ENCODE results near the gene SLC66A3.
A peak's percentile ranks its signal among the peaks of the same experiment; 100 is the strongest.
"Not testable (repeated sequence)": the region's sequence is repeated elsewhere in the genome, so short reads cannot be mapped to it uniquely, and the experiment has no call there.

SLC66A3 gene

DNA sequence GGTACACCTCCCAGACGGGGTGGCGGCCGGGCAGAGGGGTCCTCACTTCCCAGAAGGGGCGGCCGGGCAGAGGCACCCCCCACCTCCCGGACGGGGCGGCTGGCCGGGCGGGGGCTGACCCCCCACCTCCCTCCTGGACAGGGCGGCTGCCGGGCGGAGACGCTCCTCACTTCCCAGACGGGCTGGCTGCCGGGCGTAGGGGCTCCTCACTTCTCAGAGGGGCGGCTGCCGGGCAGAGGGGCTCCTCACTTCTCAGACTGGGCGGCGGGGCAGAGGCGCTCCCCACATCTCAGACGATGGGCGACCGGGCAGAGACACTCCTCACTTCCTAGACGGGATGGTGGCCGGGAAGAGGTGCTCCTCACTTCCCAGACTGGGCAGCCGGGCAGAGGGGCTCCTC, 9.8 kb downstream of the SLC66A3 start:
- DNase-seq, result not testable (repeated sequence)

DNA sequence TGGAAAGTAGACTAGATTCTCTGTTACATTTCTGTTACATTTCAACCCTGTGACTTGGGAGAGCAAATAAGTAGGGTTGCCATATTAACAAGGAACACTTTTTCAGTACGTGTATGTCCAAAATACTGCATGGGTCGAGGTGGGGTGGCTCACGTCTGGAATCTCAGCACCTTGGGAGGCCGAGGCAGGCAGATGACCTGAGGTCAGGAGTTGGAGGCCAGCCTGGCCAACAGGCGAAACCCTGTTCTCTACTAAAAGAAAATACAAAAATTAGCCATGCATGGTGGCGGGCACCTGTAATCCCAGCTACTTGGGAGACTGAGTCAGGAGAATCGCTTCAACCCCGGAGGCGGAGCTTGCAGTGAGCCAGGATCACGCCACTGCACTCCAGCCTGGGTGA, 11.2 kb downstream of the SLC66A3 start:
- DNase-seq, result no peak

DNA sequence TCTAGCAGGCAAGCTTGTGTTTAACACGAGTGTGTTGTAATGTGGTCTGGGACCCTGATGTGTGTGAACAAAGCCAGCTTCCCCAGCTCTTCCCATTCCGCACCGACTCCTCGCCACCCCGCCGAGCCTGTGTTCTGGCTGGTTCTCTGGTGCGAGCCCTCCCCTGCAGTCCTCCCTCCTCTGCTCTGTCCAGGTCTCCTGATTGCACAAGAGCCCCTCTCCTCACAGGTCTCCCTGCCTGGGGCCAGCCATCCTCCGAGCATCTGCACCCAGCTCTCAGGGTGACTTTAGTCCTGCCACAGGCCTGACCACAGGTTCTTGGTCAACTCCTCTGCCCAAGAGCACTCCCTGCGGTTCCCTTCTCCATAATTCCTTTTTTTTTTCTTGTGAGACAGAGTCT, 13.2 kb downstream of the SLC66A3 start:
- DNase-seq, result no peak

GRCh38 chr2:11169333-11169732, 14.1 kb downstream of the SLC66A3 start:
- no peak for DNase-seq

DNA sequence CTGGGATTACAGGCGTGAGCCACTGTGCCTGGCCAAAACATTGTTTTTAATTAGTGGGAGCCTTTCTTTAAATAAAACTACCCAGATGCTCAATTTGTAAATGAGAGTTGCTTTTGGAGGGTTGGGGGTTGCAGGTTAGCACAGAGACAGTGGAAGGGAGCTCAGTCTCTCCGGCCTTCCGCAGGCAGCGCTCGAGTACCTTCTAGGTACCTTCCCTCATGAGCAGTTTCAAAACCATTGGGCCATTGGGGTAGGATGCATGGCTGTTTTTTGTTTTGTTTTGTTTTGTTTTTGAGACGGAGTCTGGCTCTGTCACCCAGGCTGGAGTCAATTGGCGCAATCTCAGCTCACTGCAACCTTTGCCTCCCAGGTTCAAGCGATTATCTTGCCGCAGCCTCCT, 19.0 kb downstream of the SLC66A3 start:
- DNase-seq, result no peak

DNA sequence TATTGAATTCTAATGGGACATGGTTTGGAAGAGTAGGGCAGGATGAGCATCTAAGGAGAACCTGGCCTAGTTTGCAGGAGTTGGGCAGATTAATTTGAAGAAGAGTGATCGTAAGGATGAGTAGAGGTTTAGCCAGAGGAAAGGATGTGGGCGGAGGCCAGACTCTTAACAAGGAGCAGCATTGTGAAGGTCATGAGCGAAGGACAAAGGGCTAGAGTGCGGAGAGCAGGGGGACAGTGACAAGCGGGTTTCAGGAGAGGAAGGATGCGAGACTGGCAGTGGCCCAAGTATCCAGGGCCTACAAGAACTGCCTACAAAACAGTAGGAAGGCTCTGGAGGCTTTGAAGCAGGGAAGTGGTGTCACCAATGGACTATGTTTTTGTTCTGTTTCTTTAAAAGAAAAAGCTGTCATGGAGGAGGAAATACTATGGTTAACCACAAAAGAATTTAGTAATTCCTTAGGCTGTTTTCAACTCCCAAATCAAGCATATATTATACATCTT, 20.1 kb downstream of the SLC66A3 start:
- DNase-seq, result peak; percentile 59

DNA sequence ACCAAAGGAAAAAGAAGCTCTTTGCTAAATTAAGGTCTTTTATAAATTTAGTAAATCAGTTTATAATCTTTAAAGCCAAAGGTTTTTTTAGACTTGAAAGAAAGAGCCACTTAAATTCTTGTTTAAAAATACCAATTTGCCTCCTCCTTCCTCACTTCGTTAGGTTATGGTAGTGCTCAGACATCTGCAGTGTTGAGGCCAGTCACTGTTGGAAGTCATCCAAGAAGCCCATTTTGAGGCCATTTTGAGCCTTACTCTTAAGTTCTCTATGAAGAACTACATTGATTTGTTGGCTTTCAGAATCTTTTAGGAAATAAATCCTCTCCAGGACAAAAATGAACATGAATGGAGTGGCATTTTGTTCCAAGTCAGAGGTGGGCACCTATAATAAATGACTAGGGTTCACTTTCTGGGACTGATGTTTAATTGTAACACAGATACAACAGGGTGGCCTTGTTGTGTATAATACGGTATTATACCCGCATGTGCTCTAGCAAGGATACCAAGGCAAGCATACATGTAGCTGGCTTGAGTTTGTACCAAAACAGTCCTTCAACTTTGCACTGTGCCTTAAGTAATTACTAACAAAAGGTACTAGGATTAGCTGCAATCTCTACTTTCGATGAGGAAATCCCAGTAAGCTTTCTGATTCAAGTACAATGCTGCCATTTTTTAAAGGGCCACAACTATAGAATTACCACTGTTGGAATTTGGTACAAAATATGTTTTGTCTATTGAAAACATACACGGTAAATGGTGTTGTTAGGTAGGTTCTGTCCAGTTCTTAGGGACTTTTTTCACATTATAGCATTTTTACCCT, 22.8 kb downstream of the SLC66A3 start:
- DNase-seq, result peak; percentile 15

- DNase-seq, result no peak
Observed at GRCh38 chr2:11179196-11179595, 23.9 kb downstream of the SLC66A3 start.

GRCh38 chr2:11179899-11180298, 24.6 kb downstream of the SLC66A3 start:
- no peak for DNase-seq

GRCh38 chr2:11180653-11181052, 25.4 kb downstream of the SLC66A3 start:
- DNase-seq, result no peak

- DNase-seq, result no peak
Observed at GRCh38 chr2:11182951-11183350, 27.7 kb downstream of the SLC66A3 start.

GRCh38 chr2:11186145-11186544, 30.9 kb downstream of the SLC66A3 start:
- no peak for DNase-seq

GRCh38 chr2:11187083-11187619, 31.9 kb downstream of the SLC66A3 start:
- no peak for DNase-seq

DNA sequence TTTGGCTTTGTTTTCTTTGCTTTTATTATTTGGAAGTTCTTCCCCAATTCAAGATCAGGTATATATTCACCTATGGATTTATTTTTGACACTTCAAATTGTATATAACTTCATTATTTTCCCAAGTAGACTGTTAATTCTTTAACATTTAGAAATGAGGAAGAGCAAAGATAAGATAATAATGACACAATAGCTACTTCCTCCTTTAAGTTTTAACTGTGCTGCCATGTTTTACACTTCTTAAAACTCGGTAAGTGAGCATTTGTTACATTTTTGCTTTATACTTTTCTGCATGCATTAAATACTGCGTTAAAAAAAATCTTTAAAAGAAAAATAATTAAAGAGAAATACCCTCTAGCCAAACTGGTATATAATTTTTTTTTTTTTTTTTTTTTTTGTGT, 32.5 kb downstream of the SLC66A3 start:
- DNase-seq, result peak; percentile 69

GRCh38 chr2:11196246-11196645, 41.0 kb downstream of the SLC66A3 start:
- no peak for DNase-seq

DNA sequence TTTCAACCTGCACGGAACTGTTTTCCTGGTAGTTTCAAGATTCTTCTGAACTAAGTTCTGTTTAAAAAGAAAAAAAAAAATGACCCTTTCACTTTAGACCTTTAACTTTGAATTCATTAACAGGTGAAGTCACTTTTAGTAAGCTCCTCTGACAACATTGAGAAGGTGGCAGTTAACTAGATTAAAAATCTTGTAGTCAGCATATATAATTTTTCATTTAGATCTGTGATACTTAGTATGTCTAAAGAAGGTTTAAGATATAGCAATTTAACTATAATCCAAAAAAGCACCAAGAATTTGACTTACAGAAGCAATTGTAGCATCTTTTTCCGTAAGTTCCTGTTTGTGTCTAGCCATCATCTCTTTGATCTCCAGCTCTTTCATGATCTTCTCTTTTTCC, 45.4 kb downstream of the SLC66A3 start:
- no peak for DNase-seq

- no peak for DNase-seq
Observed at GRCh38 chr2:11201969-11202368, 46.7 kb downstream of the SLC66A3 start.

DNA sequence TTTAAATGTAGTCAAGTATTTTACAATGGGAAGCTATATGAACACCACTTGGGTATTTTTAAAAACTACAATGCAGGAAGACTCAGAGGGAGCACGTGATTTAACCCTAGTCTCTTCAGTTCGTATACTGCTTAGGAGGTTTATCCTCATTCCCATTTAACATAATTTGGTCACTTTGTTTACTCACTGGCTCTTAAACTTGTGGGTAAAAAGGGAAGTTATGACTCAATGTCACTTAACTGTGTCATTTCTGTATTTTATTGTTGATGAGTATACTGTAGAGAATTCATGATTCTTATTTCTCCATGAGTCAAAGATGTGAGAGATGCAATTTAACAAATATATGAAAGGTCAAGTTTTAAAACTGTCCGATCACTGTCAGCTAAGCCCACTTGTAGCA, 48.2 kb downstream of the SLC66A3 start:
- peak; percentile 60 for DNase-seq

GRCh38 chr2:11208083-11208482, 52.8 kb downstream of the SLC66A3 start:
- DNase-seq, result no peak

GRCh38 chr2:11212645-11213044, 57.4 kb downstream of the SLC66A3 start:
- DNase-seq, result no peak

DNA sequence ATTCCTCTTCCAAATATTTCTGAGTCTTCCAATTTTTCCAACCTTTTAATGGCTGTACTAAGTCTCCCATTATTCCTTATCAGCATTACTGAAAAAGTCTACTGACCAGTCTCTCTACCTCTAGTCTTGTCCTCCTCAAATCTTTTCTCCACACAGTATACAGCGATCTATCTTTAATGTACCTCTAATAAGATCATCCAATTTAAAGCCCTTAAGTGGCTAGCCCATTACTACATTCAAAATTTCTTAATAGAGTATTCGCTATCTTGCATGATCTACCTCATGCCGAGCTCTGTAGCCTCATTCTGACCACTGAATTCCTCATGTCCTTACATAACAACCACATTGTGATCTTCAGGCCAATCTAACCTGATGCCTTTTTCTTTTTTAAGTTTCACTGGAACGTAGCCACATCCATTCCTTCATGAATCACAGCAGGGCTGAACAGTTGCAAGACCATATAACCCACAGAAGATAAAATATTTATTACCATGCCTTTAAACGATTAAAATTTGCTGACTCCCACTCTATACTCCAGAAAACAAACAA, 57.9 kb downstream of the SLC66A3 start:
- DNase-seq, result no peak

- no peak for DNase-seq
Observed at GRCh38 chr2:11213975-11214374, 58.7 kb downstream of the SLC66A3 start.

DNA sequence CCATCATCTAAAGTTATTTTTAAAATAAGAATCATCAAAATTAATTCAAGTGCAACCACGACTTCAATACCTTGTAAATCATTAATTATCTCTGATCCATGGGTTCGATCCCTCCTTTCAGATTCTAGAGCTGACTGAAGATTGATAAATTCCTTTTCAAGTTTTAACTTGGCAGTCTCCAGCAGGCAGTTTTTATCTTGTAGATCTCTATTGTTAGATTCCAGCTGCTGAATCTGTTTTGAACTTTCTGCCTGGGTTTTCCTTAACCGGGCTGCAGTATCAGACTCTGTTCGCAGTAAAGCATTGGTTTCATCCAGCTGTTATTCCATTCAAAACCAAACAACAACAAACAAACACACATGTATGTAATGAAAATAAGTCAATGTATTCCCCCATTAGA, 59.5 kb downstream of the SLC66A3 start:
- no peak for DNase-seq

- no peak for DNase-seq
Observed at GRCh38 chr2:11215407-11215806, 60.1 kb downstream of the SLC66A3 start.
